Measurements from ENCODE around the gene SBSN.

The SBSN gene

DNA sequence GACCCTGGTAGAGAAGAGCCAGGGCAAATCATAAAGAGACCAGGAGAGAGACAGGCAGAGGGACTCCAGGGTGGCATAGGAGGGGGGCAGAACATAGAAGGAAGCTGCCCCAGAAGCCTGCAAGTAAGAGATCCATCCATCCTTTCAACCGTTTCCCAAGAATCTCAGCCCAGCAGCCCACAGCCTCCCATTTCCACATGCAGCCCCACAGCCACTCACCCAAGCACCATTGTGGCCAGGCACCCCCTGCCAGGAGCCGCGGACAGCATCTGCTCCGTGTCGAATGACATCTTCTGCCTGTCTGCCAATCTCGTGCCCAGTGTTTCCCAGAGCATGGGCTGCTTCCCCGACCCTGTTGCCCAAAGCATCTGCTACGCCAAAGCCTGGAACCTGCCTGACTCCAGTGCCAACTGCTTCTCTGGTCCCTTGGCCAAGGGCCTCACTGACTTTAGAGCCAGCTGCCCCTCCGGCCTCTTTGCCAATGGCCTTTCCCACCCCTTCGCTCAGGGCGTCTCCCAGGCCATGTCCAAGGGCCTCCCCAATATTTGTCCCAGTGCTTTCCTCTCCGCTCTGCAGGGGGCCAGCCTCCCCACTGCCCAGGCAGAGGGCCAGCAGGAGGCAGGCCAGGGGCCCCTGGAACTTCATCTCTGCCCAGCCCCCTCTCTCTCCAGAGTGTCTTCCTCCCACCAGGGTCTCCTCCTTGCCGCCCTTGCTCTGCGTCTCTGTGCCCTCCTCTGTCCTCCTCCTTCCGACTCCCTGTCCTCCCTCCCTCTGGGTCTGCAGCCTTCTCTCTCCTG is 15.1 kb downstream of the SBSN start:
- Histone ChIP-seq H3K4me3 (no peak overlapping the region), H3K27ac (no peak overlapping the region), H3K9me3 (no peaks in the 10 kb centered on the region), H3K36me3 (no peaks in the 10 kb centered on the region), H3K27me3 (peaks cover 0 to 40% of the 10 kb centered on the region in 2 donors), H3K4me1 (peaks cover 0 to 20% (median 8%) of the 10 kb centered on the region in 4 donors)
- intact Hi-C loops (cut with DNase I; ENCODE audit: low total_unique reads): no loop called here
- no peak for DNase-seq
- TF ChIP-seq, protein P1, sequence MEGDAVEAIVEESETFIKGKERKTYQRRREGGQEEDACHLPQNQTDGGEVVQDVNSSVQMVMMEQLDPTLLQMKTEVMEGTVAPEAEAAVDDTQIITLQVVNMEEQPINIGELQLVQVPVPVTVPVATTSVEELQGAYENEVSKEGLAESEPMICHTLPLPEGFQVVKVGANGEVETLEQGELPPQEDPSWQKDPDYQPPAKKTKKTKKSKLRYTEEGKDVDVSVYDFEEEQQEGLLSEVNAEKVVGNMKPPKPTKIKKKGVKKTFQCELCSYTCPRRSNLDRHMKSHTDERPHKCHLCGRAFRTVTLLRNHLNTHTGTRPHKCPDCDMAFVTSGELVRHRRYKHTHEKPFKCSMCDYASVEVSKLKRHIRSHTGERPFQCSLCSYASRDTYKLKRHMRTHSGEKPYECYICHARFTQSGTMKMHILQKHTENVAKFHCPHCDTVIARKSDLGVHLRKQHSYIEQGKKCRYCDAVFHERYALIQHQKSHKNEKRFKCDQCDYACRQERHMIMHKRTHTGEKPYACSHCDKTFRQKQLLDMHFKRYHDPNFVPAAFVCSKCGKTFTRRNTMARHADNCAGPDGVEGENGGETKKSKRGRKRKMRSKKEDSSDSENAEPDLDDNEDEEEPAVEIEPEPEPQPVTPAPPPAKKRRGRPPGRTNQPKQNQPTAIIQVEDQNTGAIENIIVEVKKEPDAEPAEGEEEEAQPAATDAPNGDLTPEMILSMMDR (IDR thresholded peaks at IDR 0.05): no peak

DNA sequence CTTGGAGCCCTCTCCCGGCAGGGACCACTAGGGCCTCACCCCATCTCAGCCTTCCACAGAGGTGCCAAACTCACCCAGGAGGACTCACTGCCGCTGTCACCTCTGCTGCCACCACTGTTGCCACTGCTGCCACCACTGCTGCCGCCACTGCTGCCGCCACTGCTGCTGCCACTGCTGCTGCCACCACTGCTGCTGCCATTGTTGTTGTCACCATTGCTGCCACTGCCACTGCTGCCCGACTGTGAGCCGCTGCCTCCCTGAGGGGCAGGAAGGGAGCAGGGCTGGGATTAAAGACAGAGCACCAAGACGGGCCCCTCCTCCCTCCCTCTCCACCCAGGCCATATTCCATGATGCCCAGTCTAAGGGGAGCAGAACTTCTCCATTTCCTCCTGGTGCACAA is 16.8 kb downstream of the SBSN start:
- Histone ChIP-seq H3K4me1 (peaks cover 0 to 20% (median 8%) of the 10 kb centered on the region in 4 donors), H3K27me3 (peaks cover 0 to 47% of the 10 kb centered on the region in 2 donors), H3K9me3 (no peaks in the 10 kb centered on the region), H3K27ac (no peak overlapping the region), H3K4me3 (no peak overlapping the region), H3K36me3 (no peaks in the 10 kb centered on the region)
- TF ChIP-seq, protein P1 (IDR thresholded peaks at IDR 0.05): no peak
- DNase-seq: no peak
- intact Hi-C loops (cut with DNase I; ENCODE audit: low total_unique reads): no loop called here

DNA sequence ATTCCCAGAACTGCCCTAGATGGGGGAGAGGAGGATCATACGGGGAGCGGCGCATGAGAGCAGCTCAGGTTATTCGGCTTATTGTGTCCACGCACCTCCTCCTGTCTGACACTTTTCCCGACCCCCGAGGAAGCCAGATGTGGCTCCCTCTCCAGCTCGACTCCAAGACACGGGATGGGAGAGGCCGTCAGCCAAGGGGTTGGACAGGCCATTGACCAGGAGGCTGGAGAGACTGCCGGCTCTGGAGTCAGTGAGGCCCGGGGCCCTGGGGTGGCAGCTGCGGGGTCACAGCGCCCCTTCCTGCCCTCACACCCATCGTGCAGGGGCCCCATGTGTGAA is 17.5 kb downstream of the SBSN start:
- Histone ChIP-seq H3K9me3 (no peaks in the 10 kb centered on the region), H3K4me1 (peaks cover 0 to 20% (median 8%) of the 10 kb centered on the region in 4 donors), H3K36me3 (peaks cover 0 to 4% (median 0%) of the 10 kb centered on the region in 3 donors), H3K27me3 (peaks cover 0 to 47% of the 10 kb centered on the region in 2 donors), H3K4me3 (peak overlapping the region; percentile 40 to 48), H3K27ac (no peak overlapping the region)
- no peak for DNase-seq
- intact Hi-C loops (cut with DNase I; ENCODE audit: low total_unique reads): no loop called here
- TF ChIP-seq, protein P1 (IDR thresholded peaks at IDR 0.05): no peak

DNA sequence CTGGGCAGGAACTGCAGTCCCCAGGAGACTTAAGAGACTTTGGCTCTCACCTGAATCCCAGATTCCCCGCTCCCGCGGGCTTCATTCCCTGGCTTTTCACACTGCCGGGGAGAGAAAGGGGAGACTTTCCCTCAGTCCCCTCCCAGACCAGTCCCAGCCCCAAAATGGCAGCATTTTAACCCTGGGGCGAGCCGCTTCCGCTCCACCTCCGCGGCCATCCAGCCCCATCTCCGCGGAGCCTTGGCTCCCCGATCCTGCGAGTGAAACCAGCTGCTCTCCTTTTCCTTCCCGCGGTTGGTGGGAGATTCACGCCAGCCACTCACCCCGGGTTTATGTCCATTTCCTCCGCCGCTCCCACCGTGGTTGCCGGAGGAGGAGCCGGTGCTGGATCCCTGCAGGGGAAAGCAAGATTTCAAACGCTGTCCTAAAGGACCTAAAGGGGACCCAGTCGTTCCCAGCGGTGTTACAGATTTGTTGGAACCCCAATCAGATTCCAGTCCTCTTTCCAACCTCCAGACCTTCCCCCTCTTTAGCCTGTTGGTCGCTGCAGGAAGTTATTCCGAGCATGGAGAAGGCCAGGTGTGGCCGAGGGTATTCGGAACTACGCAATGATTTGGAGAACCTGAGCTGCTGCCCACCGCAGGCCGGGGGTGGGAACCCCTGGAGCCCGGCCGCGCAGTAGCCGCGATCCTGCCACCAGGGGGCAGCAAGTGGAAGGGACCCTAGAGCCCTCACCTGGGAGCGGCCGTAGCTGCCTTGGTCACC is 18.1 kb downstream of the SBSN start:
- intact Hi-C loops (cut with DNase I; ENCODE audit: low total_unique reads): no loop called here
- H3K27ac ChIP-seq: peak overlapping the region; percentile 38 to 51
- peak; percentile 49 to 74 for DNase-seq

DNA sequence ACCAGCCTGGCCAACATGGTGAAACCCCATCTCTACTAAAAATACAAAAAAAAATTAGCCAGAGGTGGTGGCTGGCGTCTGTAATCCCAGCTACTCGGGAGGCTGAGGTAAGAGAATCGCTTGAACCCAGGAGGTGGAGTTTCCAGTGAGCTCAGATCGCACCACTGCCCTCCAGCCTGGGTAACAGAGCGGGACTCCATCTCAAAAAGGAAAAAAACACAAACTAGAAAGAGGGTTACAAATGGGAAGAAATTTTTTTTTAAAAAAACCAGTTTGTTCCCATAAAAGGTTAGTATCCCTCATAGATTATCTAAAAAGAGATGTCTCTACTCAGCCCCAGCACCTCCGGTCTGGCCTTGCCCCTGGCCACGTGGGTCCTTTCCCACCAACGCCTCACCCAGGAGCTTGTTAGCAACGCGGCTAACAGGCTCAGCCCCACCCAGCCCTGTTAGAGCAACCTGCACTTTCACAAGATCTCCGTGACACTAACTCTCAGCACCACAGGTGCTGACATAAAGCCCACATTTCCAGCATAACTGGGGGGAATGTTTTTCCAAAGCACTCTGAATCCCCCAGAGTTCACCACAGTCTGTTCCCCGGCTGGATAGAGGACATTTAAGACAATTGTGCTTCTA is 19.0 kb downstream of the SBSN start:
- Histone ChIP-seq H3K4me3 (peak overlapping the region; percentile 40 to 48), H3K27me3 (peaks cover 0 to 42% of the 10 kb centered on the region in 2 donors), H3K4me1 (peaks cover 0 to 17% (median 8%) of the 10 kb centered on the region in 4 donors), H3K9me3 (no peaks in the 10 kb centered on the region), H3K36me3 (peaks cover 0 to 10% (median 0%) of the 10 kb centered on the region in 3 donors), H3K27ac (peak overlapping the region in 1 of 2 donors; percentile 12)
- DNase-seq: no peak
- intact Hi-C loops (cut with DNase I; ENCODE audit: low total_unique reads): no loop called here
- TF ChIP-seq, protein P1 (IDR thresholded peaks at IDR 0.05): no peak

More for the DNA sequence above, 18.1 kb downstream of the SBSN start:
- peaks cover 0 to 10% (median 0%) of the 10 kb centered on the region in 3 donors for H3K36me3 ChIP-seq
- H3K27me3 ChIP-seq: peaks cover 0 to 47% of the 10 kb centered on the region in 2 donors
- TF ChIP-seq, protein P1 (IDR thresholded peaks at IDR 0.05): peak; percentile 81 to 91
- peaks cover 0 to 20% (median 8%) of the 10 kb centered on the region in 4 donors for H3K4me1 ChIP-seq
- peak overlapping the region; percentile 40 to 48 for H3K4me3 ChIP-seq
- H3K9me3 ChIP-seq: no peaks in the 10 kb centered on the region

All from tibial artery (tissue), 4 donors.